GM23338 (cell line): ENCODE measurements around the gene AP1M1. TPM values are rescaled to one million over a fixed set of nuclear protein-coding genes. Genes with fewer than 3 reads are reported as not detected.

Experiments
- ATAC-seq: fragments of 200-7000 bp; cut with Tn5 transposase; 3 replicates; pipeline ENCODE4 v1.9.1; 2020
- DNase-seq: peaks from one replicate; pipeline ENCODE4 v3.0.0-alpha.2; 2015; ENCODE audit warnings: low spot score
- H2AFZ ChIP-seq: fragments of 200-600 bp; sonication (generic); 2 replicates; pipeline ENCODE4 v1.8.0; 2016; ENCODE audit warnings: antibody characterized with exemption, mild to moderate bottlenecking, moderate library complexity
- H3F3A ChIP-seq: fragments of 200-600 bp; sonication (generic); replicated peaks from 2 replicates; pipeline ENCODE4 v1.8.0; 2017; ENCODE audit warnings: antibody characterized with exemption, mixed run types, low read depth
- H3K27ac ChIP-seq: fragments of 200-600 bp; sonication (generic); 2 replicates; pipeline ENCODE4 v1.6.1; 2016; ENCODE audit warnings: low read depth
- H3K27me3 ChIP-seq: fragments of 200-600 bp; sonication (generic); 2 replicates; pipeline ENCODE4 v1.8.0; 2016; ENCODE audit warnings: mild to moderate bottlenecking, mixed run types, moderate library complexity; ENCODE audit not compliant: insufficient read depth
- H3K36me3 ChIP-seq: fragments of 200-600 bp; sonication (generic); 2 replicates; pipeline ENCODE4 v1.8.0; 2016; ENCODE audit warnings: mild to moderate bottlenecking; ENCODE audit not compliant: insufficient read depth
- H3K4me1 ChIP-seq: fragments of 200-600 bp; sonication (generic); 2 replicates; pipeline ENCODE4 v1.8.0; 2016; ENCODE audit warnings: mild to moderate bottlenecking, moderate library complexity; ENCODE audit not compliant: insufficient read depth
- H3K4me2 ChIP-seq: fragments of 200-600 bp; sonication (generic); 2 replicates; pipeline ENCODE4 v1.7.1; 2017; ENCODE audit warnings: mixed run types
- H3K4me3 ChIP-seq: fragments of 200-600 bp; sonication (generic); 2 replicates; pipeline ENCODE4 v1.6.1; 2016; ENCODE audit warnings: mixed run types
- H3K79me2 ChIP-seq: fragments of 200-600 bp; sonication (generic); replicated peaks from 2 replicates; pipeline ENCODE4 v1.8.0; 2017; ENCODE audit warnings: mild to moderate bottlenecking; ENCODE audit not compliant: insufficient read depth
- H3K9me2 ChIP-seq: fragments of 200-600 bp; sonication (generic); 2 replicates; pipeline ENCODE4 v1.8.0; 2017; ENCODE audit not compliant: insufficient read depth
- H4K20me1 ChIP-seq: fragments of 200-600 bp; sonication (generic); replicated peaks from 2 replicates; pipeline ENCODE4 v1.8.0; 2017; ENCODE audit warnings: mild to moderate bottlenecking; ENCODE audit not compliant: insufficient read depth
- H3K27ac Mint-ChIP-seq: 2 replicates; pipeline ENCODE4 v1.8.0; 2020; ENCODE audit warnings: inconsistent platforms, mild to moderate bottlenecking, moderate library complexity, mixed read lengths
- H3K27me3 Mint-ChIP-seq: 3 replicates; pipeline ENCODE4 v1.8.0; 2022; ENCODE audit warnings: low read depth, mild to moderate bottlenecking, moderate library complexity, mixed read lengths, inconsistent platforms; ENCODE audit not compliant: insufficient read depth, poor library complexity
- H3K36me3 Mint-ChIP-seq: 3 replicates; pipeline ENCODE4 v1.8.0; 2021; ENCODE audit warnings: low read depth, mild to moderate bottlenecking, inconsistent platforms, moderate library complexity, mixed read lengths
- H3K4me1 Mint-ChIP-seq: 3 replicates; pipeline ENCODE4 v1.8.0; 2020; ENCODE audit warnings: mild to moderate bottlenecking, inconsistent platforms, mixed read lengths
- H3K4me3 Mint-ChIP-seq: 3 replicates; pipeline ENCODE4 v1.8.0; 2021; ENCODE audit warnings: moderate library complexity, mild to moderate bottlenecking, inconsistent platforms, mixed read lengths
- H3K9me3 Mint-ChIP-seq: 3 replicates; pipeline ENCODE4 v1.8.0; 2020; ENCODE audit warnings: moderate library complexity, mild to moderate bottlenecking, inconsistent platforms, mixed read lengths
- CREB1 ChIP-seq: fragments of 250-450 bp; sonication (Bioruptor Pico); IDR thresholded peaks from 2 replicates; pipeline ENCODE4 v1.5.0; 2020; ENCODE audit warnings: low read depth, mild to moderate bottlenecking, moderate library complexity
- EZH2 ChIP-seq: fragments of 200-600 bp; sonication (generic); IDR thresholded peaks from one replicate; pipeline ENCODE4 v1.8.0; 2017; ENCODE audit warnings: antibody characterized with exemption, mild to moderate bottlenecking, low read depth; ENCODE audit not compliant: unreplicated experiment
- EZH2phosphoT487 ChIP-seq: fragments of 200-600 bp; sonication (generic); IDR thresholded peaks from one replicate; pipeline ENCODE4 v1.8.1; 2018; ENCODE audit warnings: antibody characterized with exemption; ENCODE audit not compliant: unreplicated experiment
- JUNB ChIP-seq: IDR thresholded peaks from one replicate; pipeline ENCODE4 v1.6.1; 2016; ENCODE audit warnings: antibody characterized with exemption; ENCODE audit not compliant: unreplicated experiment
- POLR2AphosphoS5 ChIP-seq: IDR thresholded peaks from 2 replicates; pipeline ENCODE4 v1.6.1; 2016; ENCODE audit warnings: antibody characterized with exemption, low read depth
- STAT1 ChIP-seq: IDR thresholded peaks from one replicate; pipeline ENCODE4 v1.6.1; 2016; ENCODE audit warnings: antibody characterized with exemption; ENCODE audit not compliant: unreplicated experiment
- ZNF331 ChIP-seq: fragments of 250-450 bp; sonication (Bioruptor Pico); IDR thresholded peaks from 2 replicates; pipeline ENCODE4 v1.5.0; 2020; ENCODE audit warnings: low read depth, mild to moderate bottlenecking, moderate library complexity
- ZNF462 ChIP-seq: fragments of 250-450 bp; sonication (Bioruptor Pico); IDR thresholded peaks from 2 replicates; pipeline ENCODE4 v1.5.0; 2020; ENCODE audit warnings: mild to moderate bottlenecking, moderate library complexity
- polyA plus RNA-seq: library from polyadenylated mRNA; unstranded; fragments of >200 nt; fragmentation: Nextera tagmentation; extraction: Ambion mirVana; gene quantifications from 2 replicates; pipeline ENCODE4 v1.2.1, GENCODE V29; 2016
- total RNA-seq: library from RNA; depleted of rRNA; stranded (reverse); fragments of >200 nt; shearing (Covaris generic); gene quantifications from 2 replicates; pipeline ENCODE4 v1.2.3, GENCODE V29; 2014
- TF ChIP-seq, protein P1 (sequence below), 2 experiments: fragments of 200-600 bp in 1 of 2; sonication (generic) in 1 of 2; conservative IDR thresholded peaks; 2 replicates each; pipeline versions ENCODE4 v1.5.1 to v1.6.1; 2016 to 2017; ENCODE audit warnings: antibody characterized with exemption in 2 of 2, low read depth in 2 of 2, mild to moderate bottlenecking in 2 of 2, moderate library complexity in 1 of 2
- TF ChIP-seq, protein P2 (sequence below): IDR thresholded peaks from one replicate; pipeline ENCODE4 v1.6.1; 2018; ENCODE audit warnings: antibody characterized with exemption; ENCODE audit not compliant: unreplicated experiment

Gene AP1M1
- total and polyA plus RNA-seq, 2 experiments from 2014 or later: 22.0 to 32.0 TPM

DNA sequence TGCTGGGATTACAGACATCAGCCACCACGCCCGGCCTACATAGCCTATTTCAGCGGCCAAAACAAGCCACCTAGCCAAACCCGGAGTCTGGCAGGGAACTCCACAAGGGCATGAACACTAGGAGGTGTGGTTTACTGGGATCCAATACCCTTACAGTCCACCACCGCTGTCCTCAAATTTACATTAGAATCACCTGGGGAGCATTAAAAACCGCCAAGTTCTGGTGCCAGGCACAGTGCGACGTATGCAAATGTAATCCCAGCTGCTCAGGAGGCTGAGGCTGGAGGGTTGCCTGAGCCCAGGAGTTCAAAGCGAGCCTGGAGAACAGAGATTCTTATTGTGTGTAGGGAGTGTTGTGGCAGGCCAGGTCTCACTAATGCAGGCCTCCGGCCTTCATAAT, 4.2 kb upstream of the AP1M1 start (continued):
- TF ChIP-seq, protein P1, sequence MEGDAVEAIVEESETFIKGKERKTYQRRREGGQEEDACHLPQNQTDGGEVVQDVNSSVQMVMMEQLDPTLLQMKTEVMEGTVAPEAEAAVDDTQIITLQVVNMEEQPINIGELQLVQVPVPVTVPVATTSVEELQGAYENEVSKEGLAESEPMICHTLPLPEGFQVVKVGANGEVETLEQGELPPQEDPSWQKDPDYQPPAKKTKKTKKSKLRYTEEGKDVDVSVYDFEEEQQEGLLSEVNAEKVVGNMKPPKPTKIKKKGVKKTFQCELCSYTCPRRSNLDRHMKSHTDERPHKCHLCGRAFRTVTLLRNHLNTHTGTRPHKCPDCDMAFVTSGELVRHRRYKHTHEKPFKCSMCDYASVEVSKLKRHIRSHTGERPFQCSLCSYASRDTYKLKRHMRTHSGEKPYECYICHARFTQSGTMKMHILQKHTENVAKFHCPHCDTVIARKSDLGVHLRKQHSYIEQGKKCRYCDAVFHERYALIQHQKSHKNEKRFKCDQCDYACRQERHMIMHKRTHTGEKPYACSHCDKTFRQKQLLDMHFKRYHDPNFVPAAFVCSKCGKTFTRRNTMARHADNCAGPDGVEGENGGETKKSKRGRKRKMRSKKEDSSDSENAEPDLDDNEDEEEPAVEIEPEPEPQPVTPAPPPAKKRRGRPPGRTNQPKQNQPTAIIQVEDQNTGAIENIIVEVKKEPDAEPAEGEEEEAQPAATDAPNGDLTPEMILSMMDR (conservative IDR thresholded peaks at IDR 0.05; ENCODE audit: low read depth in 2 of 2): no peak
- TF ChIP-seq POLR2AphosphoS5: no peak
- no peak for TF ChIP-seq EZH2
- no peak for TF ChIP-seq JUNB

GRCh38 chr19:16197188-16197621, 506 bp upstream of the AP1M1 start:
- Histone ChIP-seq H3K27ac (no peak overlapping the region), H3K4me1 (peaks cover 3% of the 10 kb centered on the region), H3F3A (no peaks in the 10 kb centered on the region), H3K4me3 (peak overlapping the region; percentile 96), H3K9me2 (no peaks in the 10 kb centered on the region), H3K36me3 (no peaks in the 10 kb centered on the region), H2AFZ (peak overlapping the region; percentile 92), H4K20me1 (no peaks in the 10 kb centered on the region), H3K27me3 (no peaks in the 10 kb centered on the region), H3K4me2 (peak overlapping the region; percentile 85), H3K79me2 (no peaks in the 10 kb centered on the region)
- H3K27ac Mint-ChIP-seq: peak overlapping the region; percentile 92
- no peak for ATAC-seq
- peaks cover 4% of the 10 kb centered on the region for H3K27me3 Mint-ChIP-seq
- H3K36me3 Mint-ChIP-seq: peaks cover 1% of the 10 kb centered on the region; the same call in 2 of the 3 replicates
- peak overlapping the region; percentile 89 for H3K4me3 Mint-ChIP-seq
- H3K9me3 Mint-ChIP-seq: no peaks in the 10 kb centered on the region
- H3K4me1 Mint-ChIP-seq: peaks cover 11% of the 10 kb centered on the region
- no peak for DNase-seq
- TF ChIP-seq EZH2 (no peak), JUNB (no peak), CREB1 (CRISPR knock-in tag) (no peak), ZNF331 (CRISPR knock-in tag) (no peak), EZH2phosphoT487 (no peak), STAT1 (no peak), ZNF462 (no peak)
- TF ChIP-seq, protein P2, sequence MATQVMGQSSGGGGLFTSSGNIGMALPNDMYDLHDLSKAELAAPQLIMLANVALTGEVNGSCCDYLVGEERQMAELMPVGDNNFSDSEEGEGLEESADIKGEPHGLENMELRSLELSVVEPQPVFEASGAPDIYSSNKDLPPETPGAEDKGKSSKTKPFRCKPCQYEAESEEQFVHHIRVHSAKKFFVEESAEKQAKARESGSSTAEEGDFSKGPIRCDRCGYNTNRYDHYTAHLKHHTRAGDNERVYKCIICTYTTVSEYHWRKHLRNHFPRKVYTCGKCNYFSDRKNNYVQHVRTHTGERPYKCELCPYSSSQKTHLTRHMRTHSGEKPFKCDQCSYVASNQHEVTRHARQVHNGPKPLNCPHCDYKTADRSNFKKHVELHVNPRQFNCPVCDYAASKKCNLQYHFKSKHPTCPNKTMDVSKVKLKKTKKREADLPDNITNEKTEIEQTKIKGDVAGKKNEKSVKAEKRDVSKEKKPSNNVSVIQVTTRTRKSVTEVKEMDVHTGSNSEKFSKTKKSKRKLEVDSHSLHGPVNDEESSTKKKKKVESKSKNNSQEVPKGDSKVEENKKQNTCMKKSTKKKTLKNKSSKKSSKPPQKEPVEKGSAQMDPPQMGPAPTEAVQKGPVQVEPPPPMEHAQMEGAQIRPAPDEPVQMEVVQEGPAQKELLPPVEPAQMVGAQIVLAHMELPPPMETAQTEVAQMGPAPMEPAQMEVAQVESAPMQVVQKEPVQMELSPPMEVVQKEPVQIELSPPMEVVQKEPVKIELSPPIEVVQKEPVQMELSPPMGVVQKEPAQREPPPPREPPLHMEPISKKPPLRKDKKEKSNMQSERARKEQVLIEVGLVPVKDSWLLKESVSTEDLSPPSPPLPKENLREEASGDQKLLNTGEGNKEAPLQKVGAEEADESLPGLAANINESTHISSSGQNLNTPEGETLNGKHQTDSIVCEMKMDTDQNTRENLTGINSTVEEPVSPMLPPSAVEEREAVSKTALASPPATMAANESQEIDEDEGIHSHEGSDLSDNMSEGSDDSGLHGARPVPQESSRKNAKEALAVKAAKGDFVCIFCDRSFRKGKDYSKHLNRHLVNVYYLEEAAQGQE: no peak
- TF ChIP-seq, protein P1 (conservative IDR thresholded peaks at IDR 0.05; ENCODE audit: low read depth in 2 of 2): no peak
